Hematopoietic multipotent progenitor cell (in vitro differentiated cells): ENCODE measurements around the gene TTC9. TPM values are rescaled to one million over a fixed set of nuclear protein-coding genes. Genes with fewer than 3 reads are reported as not detected.

Experiments
- DNase-seq, 3 donors: peaks; one replicate each; pipeline ENCODE4 v3.0.0-alpha.2; 2011 to 2015; ENCODE audit warnings: low read depth in 2 of 3, low spot score in 2 of 3
- small RNA-seq: library from RNA; depleted of rRNA; stranded (forward); fragments of <200 nt; gene quantifications from one replicate; pipeline ENCODE3, GENCODE V24; 2012
- total RNA-seq: library from RNA; depleted of rRNA; stranded (reverse); fragments of >200 nt; gene quantifications from one replicate; pipeline ENCODE4 v1.2.3, GENCODE V29; 2012

The TTC9 gene
- total RNA-seq, 1 donor, result 5.1 TPM

- no peak for DNase-seq
These were observed 68.1 kb downstream of the TTC9 start for GRCh38 chr14:70709726-70710382.

DNA sequence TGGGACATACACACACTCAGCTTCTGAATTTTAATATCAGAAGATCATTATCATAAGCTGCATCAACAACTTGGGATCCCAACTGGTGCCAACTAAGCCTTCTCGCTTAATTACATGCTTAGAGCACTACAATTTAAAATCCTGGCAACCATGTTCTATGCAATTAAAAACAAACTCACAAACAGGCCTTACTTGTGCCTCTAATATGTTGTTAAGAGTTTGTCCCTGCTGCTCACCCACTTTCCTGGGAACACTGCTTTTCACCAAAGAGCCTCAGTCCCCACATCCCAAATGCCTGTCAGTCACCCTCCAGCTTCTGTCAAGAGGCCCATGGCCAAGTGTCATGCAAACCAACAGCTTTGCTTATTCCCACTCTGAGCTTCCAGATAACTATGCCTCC is 69.7 kb downstream of the TTC9 start:
- DNase-seq, result no peak

- DNase-seq, result no peak
These were observed 71.4 kb downstream of the TTC9 start for GRCh38 chr14:70713096-70713495.

- DNase-seq, result no peak
These were observed 71.8 kb downstream of the TTC9 start for GRCh38 chr14:70713511-70713916.

- peak; percentile 47 to 84 (median 74) for DNase-seq
These were observed 72.4 kb downstream of the TTC9 start for GRCh38 chr14:70714055-70714550.

DNA sequence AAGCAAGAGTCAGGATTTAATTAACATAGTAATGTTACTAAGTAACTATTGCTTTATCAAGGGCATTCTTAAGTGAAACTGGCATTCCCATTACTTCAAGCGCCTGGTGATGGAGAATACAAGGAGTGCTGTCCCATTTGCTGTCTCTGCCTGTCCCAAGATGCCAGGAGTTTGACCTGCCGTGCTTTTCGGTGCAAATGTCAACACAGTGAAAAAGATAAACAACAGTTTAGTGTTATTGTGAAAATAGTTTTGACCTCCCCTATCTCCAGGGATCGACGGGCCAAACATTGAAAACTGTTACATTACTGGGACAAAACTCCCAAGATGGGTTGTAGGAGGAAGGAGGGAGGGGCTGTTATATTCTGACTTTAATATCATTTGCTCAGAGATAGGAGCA is 74.8 kb downstream of the TTC9 start:
- no peak for DNase-seq

DNA sequence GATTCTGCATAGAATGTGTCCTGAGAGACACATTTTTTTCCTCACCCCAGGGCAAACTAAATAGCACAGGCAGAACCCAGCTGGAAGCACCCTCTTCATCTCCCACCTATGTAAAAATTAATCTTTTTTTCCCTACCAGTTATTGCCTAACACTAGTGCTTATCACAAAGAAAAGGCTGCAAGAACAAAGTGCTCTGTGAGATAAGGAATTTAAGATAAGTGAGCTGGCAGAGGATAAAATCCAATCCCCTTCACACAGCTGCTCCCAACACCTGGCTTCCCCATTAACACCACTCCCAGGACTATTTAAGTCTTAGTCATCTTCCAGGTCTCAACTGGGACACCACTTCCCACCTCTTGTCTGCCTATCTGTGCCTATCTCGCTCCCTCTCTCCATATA is 75.2 kb downstream of the TTC9 start:
- no peak for DNase-seq

DNA sequence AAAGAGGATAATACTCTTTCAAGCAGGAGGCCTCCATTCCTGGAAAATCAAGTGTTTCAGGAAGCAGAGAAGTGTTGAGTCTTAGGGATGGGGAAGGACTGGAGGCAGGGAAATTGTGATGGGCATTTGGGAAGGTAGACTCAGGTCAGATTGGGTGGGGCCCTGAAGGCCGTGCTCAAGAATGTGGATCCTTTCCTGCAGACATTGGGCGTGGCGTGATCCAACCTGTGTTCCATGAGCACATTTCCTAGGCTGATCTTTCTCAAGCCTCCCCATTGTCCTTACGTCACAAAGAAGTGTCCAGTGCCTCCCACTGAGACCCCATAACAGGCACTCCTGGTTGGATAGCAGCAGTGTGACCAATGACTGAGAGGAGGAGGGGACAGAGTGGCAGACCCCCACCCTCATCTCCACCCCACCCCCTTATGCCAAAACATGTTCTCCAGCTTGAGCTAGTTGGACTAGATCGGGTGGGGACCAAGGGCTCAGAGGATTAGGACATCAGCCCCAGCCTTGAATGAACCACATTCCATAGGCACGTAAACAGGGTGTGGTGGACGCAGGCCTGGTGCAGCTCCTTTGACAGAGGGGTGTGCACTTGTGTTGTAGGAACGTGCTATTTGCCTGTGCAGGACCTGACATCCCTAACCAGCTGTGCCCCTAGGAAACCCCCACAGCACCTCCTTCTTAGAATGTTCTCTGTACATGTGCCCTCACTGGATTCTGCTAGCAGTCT is 76.8 kb downstream of the TTC9 start:
- no peak for DNase-seq

GRCh38 chr14:70721542-70721941 is 79.8 kb downstream of the TTC9 start:
- no peak for DNase-seq

GRCh38 chr14:70722418-70722817 is 80.7 kb downstream of the TTC9 start:
- no peak for DNase-seq

DNA sequence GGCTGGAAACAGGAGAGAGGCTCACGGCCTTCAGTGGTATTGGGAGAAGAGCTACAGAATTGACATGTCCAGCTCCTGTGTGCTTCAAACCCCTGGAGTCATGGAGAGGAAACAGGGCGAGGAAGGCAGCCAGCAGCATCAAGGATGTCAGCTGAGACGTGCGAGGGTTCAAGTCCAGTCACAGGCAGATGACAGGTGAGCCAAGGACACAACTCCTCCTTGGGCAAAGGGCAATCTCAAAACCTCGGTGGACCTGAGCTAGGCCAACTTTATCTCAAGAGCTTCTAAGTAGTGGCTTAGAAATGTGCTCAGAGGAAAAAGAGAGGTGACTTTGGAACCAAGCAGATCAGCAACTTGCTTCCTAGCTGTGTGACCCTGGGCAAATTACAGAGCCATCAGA is 81.6 kb downstream of the TTC9 start:
- DNase-seq, result no peak

- no peak for DNase-seq
These were observed 82.4 kb downstream of the TTC9 start for GRCh38 chr14:70724110-70724509.

DNA sequence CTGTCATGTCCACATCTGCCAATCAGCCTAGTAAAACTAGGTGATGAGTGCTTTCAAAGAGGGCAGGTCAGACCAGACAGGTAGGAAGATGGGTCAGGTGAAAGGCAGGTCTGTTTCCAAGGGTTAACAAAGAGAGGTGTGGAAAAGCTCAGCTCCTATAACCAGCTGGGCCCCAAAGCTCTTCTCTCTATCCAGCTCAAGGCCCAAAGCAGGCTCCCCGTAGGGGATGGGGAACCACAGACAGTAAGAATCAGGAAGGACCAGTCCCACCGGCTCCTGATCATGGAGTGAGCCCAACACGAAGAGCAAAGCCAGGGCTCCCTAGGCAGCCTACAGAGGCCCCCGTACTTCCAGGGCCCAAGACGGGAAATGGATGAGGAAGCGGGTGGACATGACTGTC is 83.2 kb downstream of the TTC9 start:
- DNase-seq, result no peak

Small RNAs within 50 kb of the gene (small RNA-seq; reads per million reads assigned to genes)
- not detected for gene RN7SL77P

Other genes starting within 250 kb of the TTC9 start
- gene SYNJ2BP, start 224.8 kb upstream of the TTC9 start, total RNA-seq, result 7.8 TPM
- gene ADAM21, start 189.7 kb upstream of the TTC9 start, total RNA-seq, result 0.27 TPM
- gene ADAM20, start 106.9 kb upstream of the TTC9 start, total RNA-seq, result 0.54 TPM
- gene MED6, start 41.3 kb upstream of the TTC9 start, total RNA-seq, result 19.1 TPM
- gene MAP3K9, start 167.6 kb downstream of the TTC9 start, total RNA-seq, result 0.27 TPM